GM13976 (cell line): ENCODE data around the gene AHDC1.
"Not testable (repeated sequence)": the region's sequence is repeated elsewhere in the genome, so short reads cannot be mapped to it uniquely, and the experiment has no call there.

Source experiments
- DNase-seq: peaks from one replicate; pipeline ENCODE4 v3.0.0; 2012; ENCODE audit warnings: low spot score
- CTCF ChIP-seq: IDR thresholded peaks from 2 replicates; pipeline ENCODE4 v1.5.1; 2012; ENCODE audit warnings: borderline replicate concordance, mild to moderate bottlenecking; ENCODE audit not compliant: insufficient read depth; ENCODE audit errors: extremely low read depth, missing control alignments, control extremely low read depth
- in situ Hi-C: fragments of 300-500 bp; cut with MboI; formaldehyde crosslinking; loops from one replicate; pipeline ENCODE4 v1.12.0; 2022; ENCODE audit warnings: low sequenced_read_pairs, mixed read lengths, inconsistent platforms; ENCODE audit not compliant: unreplicated experiment

The AHDC1 gene

GRCh38 chr1:27647328-27647727 lies 43.4 kb upstream of the AHDC1 start:
- TF ChIP-seq CTCF, result no peak
- in situ Hi-C loops, result no loop called here
- no peak for DNase-seq

DNA sequence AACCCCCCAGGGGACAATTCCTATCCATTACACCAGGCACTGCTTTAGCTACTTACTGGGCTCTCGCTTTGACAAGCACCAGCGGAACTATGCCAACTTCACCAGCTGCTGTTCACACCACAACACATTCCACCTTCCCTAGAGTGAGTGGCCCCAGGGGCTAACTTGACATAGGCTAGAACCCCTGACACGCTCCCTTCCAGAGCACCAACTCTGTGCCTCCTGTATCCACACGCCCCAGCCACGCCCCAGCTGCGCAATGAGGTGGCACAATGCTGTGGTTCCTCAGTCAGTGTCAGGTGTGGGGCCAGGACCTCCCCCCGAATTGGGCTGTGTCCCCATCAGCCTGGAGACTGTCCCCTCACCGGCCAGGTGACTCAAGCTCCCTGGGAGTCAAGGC lies 42.7 kb upstream of the AHDC1 start:
- in situ Hi-C loops, result no loop called here
- TF ChIP-seq CTCF, result no peak
- no peak for DNase-seq

GRCh38 chr1:27645071-27645415 lies 41.1 kb upstream of the AHDC1 start:
- TF ChIP-seq CTCF, result no peak
- in situ Hi-C loops, result no loop called here
- no peak for DNase-seq

DNA sequence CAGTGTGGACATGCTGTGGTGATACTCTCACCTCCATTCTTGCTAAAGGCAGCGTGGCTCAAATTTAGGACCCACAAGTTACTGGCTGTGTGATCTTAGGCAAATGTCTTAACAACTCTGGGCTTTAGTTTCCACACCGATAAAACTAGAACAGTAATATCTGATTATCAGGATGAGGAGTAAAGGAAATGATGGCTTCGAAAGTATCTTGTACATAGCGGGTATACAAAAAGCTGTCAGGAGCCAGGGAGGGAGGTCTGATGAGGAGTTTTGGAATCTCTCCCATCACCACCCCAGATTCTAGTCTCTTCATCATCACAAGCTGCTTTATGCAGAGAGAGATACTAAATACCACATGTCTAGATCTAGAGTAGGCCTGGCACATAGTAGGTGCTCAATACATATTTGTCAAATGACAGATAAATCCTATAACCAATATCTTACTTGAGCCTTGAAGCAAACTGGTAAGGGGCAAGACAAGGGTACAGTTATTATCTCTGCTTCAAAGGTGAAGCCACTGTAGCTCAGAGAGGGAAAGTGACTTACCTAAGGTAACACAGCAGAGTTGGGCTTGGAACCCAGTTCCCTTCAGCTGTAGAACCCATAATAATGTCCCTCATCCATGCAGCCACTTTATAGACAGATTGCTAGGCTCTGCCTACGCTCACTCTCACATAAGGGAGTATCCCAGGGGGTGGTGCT lies 40.6 kb upstream of the AHDC1 start:
- no peak for DNase-seq
- in situ Hi-C loops, result no loop called here

DNA sequence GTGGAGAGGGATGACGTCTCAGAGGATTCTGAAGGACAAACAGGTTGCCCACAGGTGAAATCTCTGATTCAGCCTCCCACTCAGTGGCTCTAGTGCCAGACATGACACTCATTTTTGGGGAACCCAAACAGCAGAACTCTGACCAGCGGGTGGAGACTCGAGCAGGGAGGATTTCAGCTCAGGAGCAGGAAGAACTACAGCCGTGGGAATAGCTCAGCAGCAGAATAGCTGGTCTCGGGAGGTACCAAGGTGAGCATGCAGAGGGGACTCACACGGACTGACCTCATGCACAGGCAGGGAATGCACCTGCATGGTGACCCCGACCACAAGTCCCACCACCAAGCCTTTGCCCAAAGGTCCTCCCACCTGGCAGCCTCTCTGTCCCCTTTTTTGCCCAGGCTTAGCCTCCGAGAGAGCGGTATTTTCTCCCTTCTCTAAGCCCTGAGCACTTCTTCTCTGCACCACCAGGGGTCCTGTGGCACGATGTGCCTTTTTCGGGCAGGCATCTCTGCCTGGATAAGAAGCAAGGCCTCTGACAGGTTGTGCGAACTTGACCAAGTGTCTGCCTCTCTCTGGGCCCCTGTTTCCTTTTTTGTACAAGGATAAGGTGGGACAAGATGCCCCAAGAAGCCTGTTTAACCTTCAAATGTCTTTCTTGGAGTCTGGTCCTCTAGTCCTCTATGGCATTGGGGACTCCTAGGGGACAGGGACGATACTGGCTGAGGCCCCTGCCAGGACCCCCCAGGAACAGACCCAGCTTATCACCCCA lies 39.8 kb upstream of the AHDC1 start:
- peak; percentile 76 for DNase-seq
- in situ Hi-C loops, result no loop called here
- TF ChIP-seq CTCF, result peak; percentile 60

More for the DNA sequence above, 40.6 kb upstream of the AHDC1 start:
- no peak for TF ChIP-seq CTCF

DNA sequence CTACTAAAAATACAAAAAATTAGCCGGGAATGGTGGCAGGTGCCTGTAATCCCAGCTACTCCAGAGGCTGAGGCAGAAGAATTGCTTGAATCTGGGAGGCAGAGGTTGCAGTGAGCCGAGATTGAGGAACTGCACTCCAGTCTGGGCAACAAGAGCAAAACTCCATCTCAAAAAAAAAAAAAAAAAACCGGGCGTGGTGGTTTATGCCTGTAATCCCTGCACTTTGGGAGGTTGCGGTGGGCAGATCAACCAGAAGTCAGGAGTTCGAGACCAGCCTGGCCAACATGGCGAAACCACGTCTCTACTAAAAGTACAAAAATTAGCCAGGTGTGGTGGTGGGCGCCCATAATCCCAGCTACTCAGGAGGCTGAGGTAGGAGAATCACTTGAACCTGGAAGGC lies 36.6 kb upstream of the AHDC1 start:
- DNase-seq, in situ Hi-C loops: not testable (repeated sequence)

DNA sequence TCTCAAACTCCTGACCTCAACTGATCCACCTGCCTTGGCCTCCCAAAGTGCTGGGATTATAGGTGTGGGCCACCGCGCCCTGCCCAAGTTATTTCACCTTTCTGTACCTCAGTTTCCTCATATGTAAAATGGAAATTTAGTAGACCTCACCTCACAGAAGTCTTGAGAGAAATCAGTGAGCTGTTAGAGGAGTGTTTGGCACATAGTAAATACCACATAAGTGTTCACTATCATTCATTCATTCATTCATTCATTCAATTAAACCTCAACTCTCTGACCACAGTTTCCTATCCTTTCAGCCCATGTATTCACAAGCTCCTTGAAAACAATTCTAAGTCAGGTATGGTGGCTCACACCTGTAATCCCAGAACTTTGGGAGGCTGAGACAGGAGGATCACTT lies 34.9 kb upstream of the AHDC1 start:
- no peak for TF ChIP-seq CTCF
- in situ Hi-C loops, result no loop called here
- no peak for DNase-seq
